Measurements from ENCODE around the gene PCTP.

Gene PCTP

GRCh38 chr17:55750750-55751657 lies at the start of gene PCTP:
PCTP (plus strand) TSS chr17:55751051; CDS start chr17:55751104, 53 bp downstream.
- Mint-ChIP-seq H3K27me3 (peaks cover 8 to 14% of the 10 kb centered on the region in 2 donors), H3K9me3 (no peaks in the 10 kb centered on the region), H3K4me3 (peak within 1 kb of the TSS; percentile 74 to 90), H3K36me3 (peaks cover 1 to 4% of the 10 kb centered on the region in 2 donors), H3K4me1 (peaks cover 11 to 12% of the 10 kb centered on the region in 2 donors), H3K27ac (peak within 1 kb of the TSS; percentile 47)
- ATAC-seq (replicated peaks) (peak; percentile 97 to 98), DNase-seq (peak; percentile 89)

DNA sequence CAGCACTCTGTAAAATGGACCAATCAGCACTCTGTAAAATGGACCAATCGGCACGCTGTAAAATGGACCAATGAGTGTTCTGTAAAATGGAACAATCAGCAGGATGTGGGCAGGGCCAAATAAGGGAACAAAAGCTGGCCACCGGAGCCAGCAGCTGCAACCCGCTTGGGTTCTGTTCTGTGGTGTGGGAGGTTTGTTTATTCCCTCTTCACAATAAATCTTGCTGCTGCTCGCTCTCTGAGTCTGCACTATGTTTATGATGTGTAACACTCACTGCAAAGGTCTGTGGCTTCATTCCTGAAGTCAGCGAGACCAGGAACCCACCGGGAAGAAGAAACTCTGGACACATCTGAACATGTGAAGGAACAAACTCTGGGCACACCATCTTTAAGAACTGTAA lies 48.7 kb upstream of the PCTP start:
- Mint-ChIP-seq H3K27me3 (peaks cover 34 to 44% of the 10 kb centered on the region in 2 donors), H3K4me3 (no peak overlapping the region), H3K27ac (no peak overlapping the region), H3K9me3 (peaks cover 8 to 16% of the 10 kb centered on the region in 2 donors), H3K4me1 (no peaks in the 10 kb centered on the region), H3K36me3 (peaks cover 0 to 3% of the 10 kb centered on the region in 2 donors)
- no peak for DNase-seq
- ATAC-seq (replicated peaks) = no peak

DNA sequence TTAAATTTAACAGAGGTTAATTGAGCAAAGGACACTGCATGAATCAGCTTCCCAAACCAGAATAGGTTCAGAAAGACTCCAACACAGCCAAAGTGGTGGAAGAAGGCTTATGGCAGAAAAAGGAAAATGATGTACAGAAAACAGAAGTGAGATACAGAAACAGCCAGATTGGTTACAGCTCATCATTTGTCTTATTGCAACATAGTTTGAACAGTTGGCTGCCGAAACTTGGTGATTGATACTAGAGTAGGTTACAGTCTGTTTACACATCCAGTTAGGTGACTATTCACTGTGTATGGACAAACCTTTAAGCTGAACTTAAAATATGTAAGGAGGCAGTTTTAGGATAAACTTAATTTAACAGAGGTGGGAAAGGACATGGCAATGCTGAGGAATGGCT lies 46.5 kb upstream of the PCTP start:
- DNase-seq (no peak), ATAC-seq (replicated peaks) (no peak)
- Mint-ChIP-seq H3K36me3 (peaks cover 0 to 3% of the 10 kb centered on the region in 2 donors), H3K27me3 (peaks cover 31 to 46% of the 10 kb centered on the region in 2 donors), H3K27ac (no peak overlapping the region), H3K9me3 (peaks cover 8 to 16% of the 10 kb centered on the region in 2 donors), H3K4me3 (no peak overlapping the region), H3K4me1 (no peaks in the 10 kb centered on the region)

- ATAC-seq (replicated peaks) = peak in 1 of 2 donors; percentile 55
- peak; percentile 4 for DNase-seq
- H3K9me3 Mint-ChIP-seq = peaks cover 8 to 14% of the 10 kb centered on the region in 2 donors
- H3K36me3 Mint-ChIP-seq = peaks cover 0 to 3% of the 10 kb centered on the region in 2 donors
- H3K4me1 Mint-ChIP-seq = no peaks in the 10 kb centered on the region
- H3K27ac Mint-ChIP-seq = no peak overlapping the region
- peaks cover 31 to 40% of the 10 kb centered on the region in 2 donors for H3K27me3 Mint-ChIP-seq
- H3K4me3 Mint-ChIP-seq = no peak overlapping the region
Measured at GRCh38 chr17:55705847-55706246, 45.0 kb upstream of the PCTP start.

- H3K4me1 Mint-ChIP-seq = no peaks in the 10 kb centered on the region
- DNase-seq = no peak
- H3K4me3 Mint-ChIP-seq = no peak overlapping the region
- H3K27me3 Mint-ChIP-seq = peaks cover 25 to 33% of the 10 kb centered on the region in 2 donors
- no peak overlapping the region for H3K27ac Mint-ChIP-seq
- H3K9me3 Mint-ChIP-seq = peaks cover 3% of the 10 kb centered on the region in 2 donors
- no peaks in the 10 kb centered on the region for H3K36me3 Mint-ChIP-seq
- ATAC-seq (replicated peaks) = no peak
Measured at GRCh38 chr17:55706808-55707773, 43.8 kb upstream of the PCTP start.

DNA sequence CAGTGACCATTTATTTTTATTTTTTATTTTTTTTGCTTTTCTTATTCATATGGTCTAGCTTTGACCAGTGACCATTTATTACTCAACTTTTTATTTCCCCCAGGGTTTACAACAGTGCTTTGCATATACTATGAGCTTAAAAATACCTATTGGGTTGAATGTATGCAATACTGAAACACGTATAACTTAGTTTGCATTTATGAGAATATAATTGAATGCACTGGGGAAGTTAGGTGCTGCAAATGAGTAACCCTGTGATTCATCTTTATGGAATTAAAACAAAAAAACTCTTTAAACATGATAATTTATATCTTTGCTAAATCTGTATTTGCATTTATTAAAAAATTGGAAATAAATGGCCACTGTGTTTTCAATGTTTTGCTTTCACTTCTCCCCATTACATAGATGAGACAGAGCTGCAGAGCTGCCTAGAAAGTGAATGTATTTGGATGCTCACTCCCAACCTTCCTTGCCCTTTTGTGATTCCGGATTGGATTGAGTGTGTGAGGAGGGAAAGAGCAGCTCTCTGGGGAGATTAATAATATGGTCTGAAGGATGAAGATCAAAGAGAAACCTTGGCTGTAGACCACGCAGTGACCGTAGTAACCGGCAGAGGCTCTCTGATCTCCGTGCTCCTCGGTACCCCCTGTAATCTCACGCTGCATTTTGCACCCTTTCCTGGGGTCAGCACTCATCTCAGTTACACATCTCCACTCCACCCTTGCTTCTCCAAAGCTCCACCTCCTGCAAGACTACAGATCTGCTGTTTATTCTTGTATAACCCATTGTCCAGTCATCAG lies 42.5 kb upstream of the PCTP start:
- no peak overlapping the region for H3K27ac Mint-ChIP-seq
- ATAC-seq (replicated peaks) = no peak
- no peak for DNase-seq
- H3K4me3 Mint-ChIP-seq = no peak overlapping the region
- no peaks in the 10 kb centered on the region for H3K9me3 Mint-ChIP-seq
- H3K4me1 Mint-ChIP-seq = no peaks in the 10 kb centered on the region
- H3K36me3 Mint-ChIP-seq = no peaks in the 10 kb centered on the region
- peaks cover 25 to 28% of the 10 kb centered on the region in 2 donors for H3K27me3 Mint-ChIP-seq

- Mint-ChIP-seq H3K4me1 (no peaks in the 10 kb centered on the region), H3K27me3 (peaks cover 18 to 19% of the 10 kb centered on the region in 2 donors), H3K36me3 (no peaks in the 10 kb centered on the region), H3K27ac (no peak overlapping the region), H3K4me3 (no peak overlapping the region), H3K9me3 (no peaks in the 10 kb centered on the region)
- ATAC-seq (replicated peaks) (no peak), DNase-seq (no peak)
Measured at GRCh38 chr17:55709440-55709839, 41.4 kb upstream of the PCTP start.

DNA sequence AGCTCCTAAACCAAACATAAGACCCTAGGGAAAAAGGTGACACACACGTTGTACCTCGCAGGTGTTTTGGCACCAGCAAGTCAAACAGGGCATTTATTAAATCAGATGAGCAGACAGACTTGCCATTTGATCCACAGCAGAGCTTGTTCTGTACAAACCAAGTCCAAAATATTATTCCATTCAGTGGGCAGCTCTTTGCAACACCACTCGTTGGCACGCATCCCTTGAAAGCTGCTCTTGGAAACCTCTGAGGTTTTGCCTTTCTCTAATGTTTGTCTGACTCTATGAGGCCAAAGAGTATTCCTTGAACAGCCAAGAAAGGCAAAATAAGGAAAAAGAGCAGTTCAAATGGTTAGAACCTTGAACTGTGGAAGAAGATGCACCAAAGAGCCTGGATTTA lies 40.9 kb upstream of the PCTP start:
- Mint-ChIP-seq H3K4me1 (no peaks in the 10 kb centered on the region), H3K27me3 (peaks cover 14 to 15% of the 10 kb centered on the region in 2 donors)
- no peak for ATAC-seq (replicated peaks)

DNA sequence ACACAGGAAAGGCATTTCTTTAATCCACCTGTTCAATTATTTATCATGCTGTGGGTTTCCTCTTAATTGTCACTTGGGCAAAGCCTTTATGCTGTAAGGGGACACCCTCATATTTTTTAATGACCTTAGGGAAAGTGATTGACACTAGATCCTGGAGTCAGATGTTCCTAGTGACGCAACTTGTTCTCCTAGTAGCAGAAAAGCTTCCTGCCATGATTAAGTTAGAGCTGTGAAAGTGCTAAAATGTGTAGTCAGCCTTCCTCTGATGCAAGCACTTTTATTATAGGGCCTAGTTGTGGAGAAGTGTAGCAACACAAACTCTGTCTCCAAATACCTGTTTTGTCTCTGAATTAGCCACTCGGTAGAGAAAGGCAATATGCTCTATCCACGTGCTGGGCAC lies 40.4 kb upstream of the PCTP start:
- H3K4me3 Mint-ChIP-seq = no peak overlapping the region
- H3K27me3 Mint-ChIP-seq = peaks cover 14 to 15% of the 10 kb centered on the region in 2 donors
- H3K9me3 Mint-ChIP-seq = no peaks in the 10 kb centered on the region
- DNase-seq (no peak), ATAC-seq (replicated peaks) (no peak)
- H3K27ac Mint-ChIP-seq = no peak overlapping the region
- no peaks in the 10 kb centered on the region for H3K36me3 Mint-ChIP-seq
- H3K4me1 Mint-ChIP-seq = no peaks in the 10 kb centered on the region

More for the DNA sequence above, 40.9 kb upstream of the PCTP start:
- no peak overlapping the region for H3K4me3 Mint-ChIP-seq
- H3K9me3 Mint-ChIP-seq = no peaks in the 10 kb centered on the region
- no peaks in the 10 kb centered on the region for H3K36me3 Mint-ChIP-seq
- no peak overlapping the region for H3K27ac Mint-ChIP-seq
- DNase-seq = no peak

DNA sequence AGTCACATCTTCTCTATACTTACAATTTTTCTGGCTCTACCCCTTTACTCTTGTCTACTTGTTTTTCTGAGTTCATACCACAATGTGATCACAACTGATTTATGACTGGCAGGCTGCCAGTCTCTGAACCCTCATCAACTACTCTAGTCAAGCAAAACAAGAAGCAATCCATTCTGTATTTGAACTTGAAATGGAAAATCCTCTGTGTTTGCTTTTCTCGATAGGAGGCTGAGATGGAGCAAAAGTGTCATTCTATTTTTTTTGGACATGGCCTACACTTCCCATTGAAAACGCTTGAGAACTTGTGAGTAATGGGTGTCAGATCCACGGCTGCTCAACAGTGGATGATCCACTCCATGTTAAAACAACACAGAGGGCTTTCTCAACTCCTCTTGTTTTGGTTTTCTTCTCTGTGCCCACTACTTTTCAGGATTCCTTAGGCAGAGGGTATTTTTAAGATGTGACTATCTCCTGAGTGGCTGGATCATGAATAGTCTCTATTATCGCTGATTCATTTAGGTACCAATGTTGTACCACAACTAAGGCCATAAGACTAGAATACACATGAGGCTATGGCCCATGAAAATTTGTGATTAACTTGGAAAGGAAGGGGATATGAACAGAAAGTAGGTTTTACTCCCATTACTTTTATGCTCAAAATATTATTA lies 39.9 kb upstream of the PCTP start:
- ATAC-seq (replicated peaks) = no peak
- Mint-ChIP-seq H3K4me3 (no peak overlapping the region), H3K9me3 (no peaks in the 10 kb centered on the region), H3K4me1 (no peaks in the 10 kb centered on the region), H3K27ac (no peak overlapping the region), H3K36me3 (no peaks in the 10 kb centered on the region), H3K27me3 (peaks cover 12 to 14% of the 10 kb centered on the region in 2 donors)
- DNase-seq = no peak

GRCh38 chr17:55717432-55717831 lies 33.4 kb upstream of the PCTP start:
- no peak for ATAC-seq (replicated peaks)
- H3K27me3 Mint-ChIP-seq = peaks cover 11 to 14% of the 10 kb centered on the region in 2 donors
- peaks cover 0 to under 1% of the 10 kb centered on the region in 2 donors for H3K4me1 Mint-ChIP-seq
- H3K9me3 Mint-ChIP-seq = no peaks in the 10 kb centered on the region
- H3K4me3 Mint-ChIP-seq = no peak overlapping the region
- H3K27ac Mint-ChIP-seq = no peak overlapping the region
- H3K36me3 Mint-ChIP-seq = no peaks in the 10 kb centered on the region
- no peak for DNase-seq

- Mint-ChIP-seq H3K36me3 (no peaks in the 10 kb centered on the region), H3K9me3 (no peaks in the 10 kb centered on the region), H3K27me3 (peaks cover 18 to 21% of the 10 kb centered on the region in 2 donors), H3K4me1 (peaks cover 4 to 7% of the 10 kb centered on the region in 2 donors), H3K27ac (no peak overlapping the region), H3K4me3 (no peak overlapping the region)
- ATAC-seq (replicated peaks) (peak; percentile 45 to 54), DNase-seq (peak; percentile 40)
Measured at GRCh38 chr17:55717898-55718735, 32.7 kb upstream of the PCTP start.

Data from stimulated activated naive B cell treated with anti-CD40 and anti-IgM and Interleukin-4, amounts not matched to agents 10 μg/mL and 1 μg/mL and 100 μg/mL, for 72 hours (primary cell).